ENCODE results near the gene DEPDC4.

DNA sequence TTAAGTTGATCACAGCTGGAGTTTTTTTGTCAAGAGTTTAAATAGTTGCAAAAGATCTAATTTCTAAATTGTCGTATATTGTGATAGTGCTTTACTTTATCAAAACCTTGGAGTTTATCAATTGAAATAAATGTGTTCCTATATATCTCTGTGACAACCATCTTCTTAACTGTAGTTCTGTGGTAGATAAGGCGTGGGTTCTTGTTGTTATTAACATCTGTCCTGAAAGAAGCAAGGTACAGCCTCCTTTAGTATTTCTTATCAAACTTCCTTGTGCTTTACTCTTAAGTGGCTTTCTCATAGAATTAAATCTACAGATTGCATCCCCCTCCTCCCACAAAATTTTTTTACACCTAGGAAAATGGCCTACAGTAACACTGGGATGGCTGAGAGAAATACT, 7.4 kb upstream of the DEPDC4 start:
- TF ChIP-seq EZH2phosphoT487 (IDR thresholded peaks at IDR 0.05; ENCODE audit: unreplicated experiment) (no peak), CREB1 (CRISPR knock-in tag; IDR thresholded peaks at IDR 0.05; ENCODE audit: low read depth) (no peak), CTCF (conservative IDR thresholded peaks at IDR 0.05; ENCODE audit: low read depth in 2 of 2) (no peak), EZH2 (IDR thresholded peaks at IDR 0.05; ENCODE audit: low read depth, unreplicated experiment) (no peak), ZNF331 (CRISPR knock-in tag; IDR thresholded peaks at IDR 0.05; ENCODE audit: low read depth) (no peak), POLR2AphosphoS5 (IDR thresholded peaks at IDR 0.05; ENCODE audit: low read depth) (no peak), JUNB (IDR thresholded peaks at IDR 0.05; ENCODE audit: unreplicated experiment) (no peak), NANOG (IDR thresholded peaks at IDR 0.05; ENCODE audit: borderline replicate concordance) (no peak), STAT1 (IDR thresholded peaks at IDR 0.05; ENCODE audit: unreplicated experiment) (no peak), ZNF114 (CRISPR knock-in tag; IDR thresholded peaks at IDR 0.05) (no peak)
- TF ChIP-seq, protein P1, sequence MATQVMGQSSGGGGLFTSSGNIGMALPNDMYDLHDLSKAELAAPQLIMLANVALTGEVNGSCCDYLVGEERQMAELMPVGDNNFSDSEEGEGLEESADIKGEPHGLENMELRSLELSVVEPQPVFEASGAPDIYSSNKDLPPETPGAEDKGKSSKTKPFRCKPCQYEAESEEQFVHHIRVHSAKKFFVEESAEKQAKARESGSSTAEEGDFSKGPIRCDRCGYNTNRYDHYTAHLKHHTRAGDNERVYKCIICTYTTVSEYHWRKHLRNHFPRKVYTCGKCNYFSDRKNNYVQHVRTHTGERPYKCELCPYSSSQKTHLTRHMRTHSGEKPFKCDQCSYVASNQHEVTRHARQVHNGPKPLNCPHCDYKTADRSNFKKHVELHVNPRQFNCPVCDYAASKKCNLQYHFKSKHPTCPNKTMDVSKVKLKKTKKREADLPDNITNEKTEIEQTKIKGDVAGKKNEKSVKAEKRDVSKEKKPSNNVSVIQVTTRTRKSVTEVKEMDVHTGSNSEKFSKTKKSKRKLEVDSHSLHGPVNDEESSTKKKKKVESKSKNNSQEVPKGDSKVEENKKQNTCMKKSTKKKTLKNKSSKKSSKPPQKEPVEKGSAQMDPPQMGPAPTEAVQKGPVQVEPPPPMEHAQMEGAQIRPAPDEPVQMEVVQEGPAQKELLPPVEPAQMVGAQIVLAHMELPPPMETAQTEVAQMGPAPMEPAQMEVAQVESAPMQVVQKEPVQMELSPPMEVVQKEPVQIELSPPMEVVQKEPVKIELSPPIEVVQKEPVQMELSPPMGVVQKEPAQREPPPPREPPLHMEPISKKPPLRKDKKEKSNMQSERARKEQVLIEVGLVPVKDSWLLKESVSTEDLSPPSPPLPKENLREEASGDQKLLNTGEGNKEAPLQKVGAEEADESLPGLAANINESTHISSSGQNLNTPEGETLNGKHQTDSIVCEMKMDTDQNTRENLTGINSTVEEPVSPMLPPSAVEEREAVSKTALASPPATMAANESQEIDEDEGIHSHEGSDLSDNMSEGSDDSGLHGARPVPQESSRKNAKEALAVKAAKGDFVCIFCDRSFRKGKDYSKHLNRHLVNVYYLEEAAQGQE (IDR thresholded peaks at IDR 0.05; ENCODE audit: unreplicated experiment): no peak
- TF ChIP-seq, protein P2, sequence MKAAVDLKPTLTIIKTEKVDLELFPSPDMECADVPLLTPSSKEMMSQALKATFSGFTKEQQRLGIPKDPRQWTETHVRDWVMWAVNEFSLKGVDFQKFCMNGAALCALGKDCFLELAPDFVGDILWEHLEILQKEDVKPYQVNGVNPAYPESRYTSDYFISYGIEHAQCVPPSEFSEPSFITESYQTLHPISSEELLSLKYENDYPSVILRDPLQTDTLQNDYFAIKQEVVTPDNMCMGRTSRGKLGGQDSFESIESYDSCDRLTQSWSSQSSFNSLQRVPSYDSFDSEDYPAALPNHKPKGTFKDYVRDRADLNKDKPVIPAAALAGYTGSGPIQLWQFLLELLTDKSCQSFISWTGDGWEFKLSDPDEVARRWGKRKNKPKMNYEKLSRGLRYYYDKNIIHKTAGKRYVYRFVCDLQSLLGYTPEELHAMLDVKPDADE (IDR thresholded peaks at IDR 0.05): no peak
- TF ChIP-seq, protein P3, sequence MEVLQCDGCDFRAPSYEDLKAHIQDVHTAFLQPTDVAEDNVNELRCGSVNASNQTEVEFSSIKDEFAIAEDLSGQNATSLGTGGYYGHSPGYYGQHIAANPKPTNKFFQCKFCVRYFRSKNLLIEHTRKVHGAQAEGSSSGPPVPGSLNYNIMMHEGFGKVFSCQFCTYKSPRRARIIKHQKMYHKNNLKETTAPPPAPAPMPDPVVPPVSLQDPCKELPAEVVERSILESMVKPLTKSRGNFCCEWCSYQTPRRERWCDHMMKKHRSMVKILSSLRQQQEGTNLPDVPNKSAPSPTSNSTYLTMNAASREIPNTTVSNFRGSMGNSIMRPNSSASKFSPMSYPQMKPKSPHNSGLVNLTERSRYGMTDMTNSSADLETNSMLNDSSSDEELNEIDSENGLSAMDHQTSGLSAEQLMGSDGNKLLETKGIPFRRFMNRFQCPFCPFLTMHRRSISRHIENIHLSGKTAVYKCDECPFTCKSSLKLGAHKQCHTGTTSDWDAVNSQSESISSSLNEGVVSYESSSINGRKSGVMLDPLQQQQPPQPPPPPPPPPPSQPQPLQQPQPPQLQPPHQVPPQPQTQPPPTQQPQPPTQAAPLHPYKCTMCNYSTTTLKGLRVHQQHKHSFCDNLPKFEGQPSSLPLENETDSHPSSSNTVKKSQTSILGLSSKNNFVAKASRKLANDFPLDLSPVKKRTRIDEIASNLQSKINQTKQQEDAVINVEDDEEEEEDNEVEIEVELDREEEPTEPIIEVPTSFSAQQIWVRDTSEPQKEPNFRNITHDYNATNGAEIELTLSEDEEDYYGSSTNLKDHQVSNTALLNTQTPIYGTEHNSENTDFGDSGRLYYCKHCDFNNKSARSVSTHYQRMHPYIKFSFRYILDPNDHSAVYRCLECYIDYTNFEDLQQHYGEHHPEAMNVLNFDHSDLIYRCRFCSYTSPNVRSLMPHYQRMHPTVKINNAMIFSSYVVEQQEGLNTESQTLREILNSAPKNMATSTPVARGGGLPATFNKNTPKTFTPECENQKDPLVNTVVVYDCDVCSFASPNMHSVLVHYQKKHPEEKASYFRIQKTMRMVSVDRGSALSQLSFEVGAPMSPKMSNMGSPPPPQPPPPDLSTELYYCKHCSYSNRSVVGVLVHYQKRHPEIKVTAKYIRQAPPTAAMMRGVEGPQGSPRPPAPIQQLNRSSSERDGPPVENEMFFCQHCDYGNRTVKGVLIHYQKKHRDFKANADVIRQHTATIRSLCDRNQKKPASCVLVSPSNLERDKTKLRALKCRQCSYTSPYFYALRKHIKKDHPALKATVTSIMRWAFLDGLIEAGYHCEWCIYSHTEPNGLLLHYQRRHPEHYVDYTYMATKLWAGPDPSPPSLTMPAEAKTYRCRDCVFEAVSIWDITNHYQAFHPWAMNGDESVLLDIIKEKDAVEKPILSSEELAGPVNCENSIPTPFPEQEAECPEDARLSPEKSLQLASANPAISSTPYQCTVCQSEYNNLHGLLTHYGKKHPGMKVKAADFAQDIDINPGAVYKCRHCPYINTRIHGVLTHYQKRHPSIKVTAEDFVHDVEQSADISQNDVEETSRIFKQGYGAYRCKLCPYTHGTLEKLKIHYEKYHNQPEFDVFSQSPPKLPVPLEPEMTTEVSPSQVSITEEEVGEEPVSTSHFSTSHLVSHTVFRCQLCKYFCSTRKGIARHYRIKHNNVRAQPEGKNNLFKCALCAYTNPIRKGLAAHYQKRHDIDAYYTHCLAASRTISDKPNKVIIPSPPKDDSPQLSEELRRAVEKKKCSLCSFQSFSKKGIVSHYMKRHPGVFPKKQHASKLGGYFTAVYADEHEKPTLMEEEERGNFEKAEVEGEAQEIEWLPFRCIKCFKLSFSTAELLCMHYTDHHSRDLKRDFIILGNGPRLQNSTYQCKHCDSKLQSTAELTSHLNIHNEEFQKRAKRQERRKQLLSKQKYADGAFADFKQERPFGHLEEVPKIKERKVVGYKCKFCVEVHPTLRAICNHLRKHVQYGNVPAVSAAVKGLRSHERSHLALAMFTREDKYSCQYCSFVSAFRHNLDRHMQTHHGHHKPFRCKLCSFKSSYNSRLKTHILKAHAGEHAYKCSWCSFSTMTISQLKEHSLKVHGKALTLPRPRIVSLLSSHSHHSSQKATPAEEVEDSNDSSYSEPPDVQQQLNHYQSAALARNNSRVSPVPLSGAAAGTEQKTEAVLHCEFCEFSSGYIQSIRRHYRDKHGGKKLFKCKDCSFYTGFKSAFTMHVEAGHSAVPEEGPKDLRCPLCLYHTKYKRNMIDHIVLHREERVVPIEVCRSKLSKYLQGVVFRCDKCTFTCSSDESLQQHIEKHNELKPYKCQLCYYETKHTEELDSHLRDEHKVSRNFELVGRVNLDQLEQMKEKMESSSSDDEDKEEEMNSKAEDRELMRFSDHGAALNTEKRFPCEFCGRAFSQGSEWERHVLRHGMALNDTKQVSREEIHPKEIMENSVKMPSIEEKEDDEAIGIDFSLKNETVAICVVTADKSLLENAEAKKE (CRISPR knock-in tag; IDR thresholded peaks at IDR 0.05): no peak
